Astrocyte of the cerebellum (primary cell): ENCODE data around the gene FUT3.

Source experiments
- DNase-seq: peaks from one replicate; pipeline ENCODE4 v3.0.0-alpha.2; 2011; ENCODE audit warnings: low read depth
- H3K4me3 ChIP-seq: 2 replicates; pipeline ENCODE4 v1.5.1; 2011; ENCODE audit warnings: mild to moderate bottlenecking, low read depth, low read length, moderate library complexity
- in situ Hi-C: cut with HindIII; loops from 2 replicates; pipeline ENCODE4 v1.10.0; 2017; ENCODE audit warnings: low sequenced_read_pairs
- TF ChIP-seq, protein P1 (sequence below): IDR thresholded peaks from 2 replicates; pipeline ENCODE4 v1.5.1; 2012; ENCODE audit warnings: low read length, low read depth, moderate library complexity, mild to moderate bottlenecking; ENCODE audit errors: missing control alignments

FUT3 gene

DNA sequence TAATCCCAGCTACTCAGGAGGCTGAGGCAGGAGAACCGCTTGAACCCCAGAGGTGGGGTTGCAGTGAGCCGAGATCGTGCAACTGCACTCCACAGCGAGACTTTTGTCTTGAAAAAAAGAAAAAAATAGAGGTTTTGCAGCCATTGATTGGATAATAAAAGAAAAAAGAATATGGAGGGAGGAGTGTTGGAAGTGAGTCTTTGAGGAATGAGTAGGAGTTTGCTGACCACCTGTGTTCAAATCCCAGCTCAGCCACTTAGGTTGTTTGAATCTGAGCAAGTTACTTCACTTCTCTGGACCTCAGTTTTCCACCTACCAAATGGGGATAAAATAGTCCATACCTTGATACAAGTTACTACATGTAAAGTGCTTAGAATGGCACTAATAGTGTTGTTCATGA lies 40.1 kb downstream of the FUT3 start:
- in situ Hi-C loops, result no loop called here
- no peak overlapping the region for H3K4me3 ChIP-seq
- TF ChIP-seq, protein P1, sequence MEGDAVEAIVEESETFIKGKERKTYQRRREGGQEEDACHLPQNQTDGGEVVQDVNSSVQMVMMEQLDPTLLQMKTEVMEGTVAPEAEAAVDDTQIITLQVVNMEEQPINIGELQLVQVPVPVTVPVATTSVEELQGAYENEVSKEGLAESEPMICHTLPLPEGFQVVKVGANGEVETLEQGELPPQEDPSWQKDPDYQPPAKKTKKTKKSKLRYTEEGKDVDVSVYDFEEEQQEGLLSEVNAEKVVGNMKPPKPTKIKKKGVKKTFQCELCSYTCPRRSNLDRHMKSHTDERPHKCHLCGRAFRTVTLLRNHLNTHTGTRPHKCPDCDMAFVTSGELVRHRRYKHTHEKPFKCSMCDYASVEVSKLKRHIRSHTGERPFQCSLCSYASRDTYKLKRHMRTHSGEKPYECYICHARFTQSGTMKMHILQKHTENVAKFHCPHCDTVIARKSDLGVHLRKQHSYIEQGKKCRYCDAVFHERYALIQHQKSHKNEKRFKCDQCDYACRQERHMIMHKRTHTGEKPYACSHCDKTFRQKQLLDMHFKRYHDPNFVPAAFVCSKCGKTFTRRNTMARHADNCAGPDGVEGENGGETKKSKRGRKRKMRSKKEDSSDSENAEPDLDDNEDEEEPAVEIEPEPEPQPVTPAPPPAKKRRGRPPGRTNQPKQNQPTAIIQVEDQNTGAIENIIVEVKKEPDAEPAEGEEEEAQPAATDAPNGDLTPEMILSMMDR, result no peak
- no peak for DNase-seq

DNA sequence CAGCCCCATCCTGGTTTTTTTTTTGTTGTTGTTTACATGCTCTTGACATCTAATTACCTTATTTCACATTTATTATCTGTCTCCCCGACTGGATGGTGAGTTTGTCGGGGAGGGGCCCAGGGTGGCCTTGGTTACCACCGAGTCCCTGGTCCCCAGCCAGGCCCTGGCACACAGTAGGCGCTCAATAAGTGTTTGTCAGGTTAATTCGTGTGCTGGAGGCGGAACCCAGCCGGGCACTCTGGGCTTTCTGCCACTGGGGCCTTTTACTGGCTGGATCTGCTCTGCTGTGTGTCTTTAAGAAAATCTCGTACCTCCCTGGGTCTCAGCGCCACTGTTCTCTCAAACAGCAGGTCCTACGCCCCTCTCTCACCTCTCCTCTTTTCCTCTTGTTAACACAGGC lies 41.8 kb downstream of the FUT3 start:
- TF ChIP-seq, protein P1, result no peak
- H3K4me3 ChIP-seq, result no peak overlapping the region
- in situ Hi-C loops, result no loop called here
- no peak for DNase-seq

GRCh38 chr19:5809053-5809452 lies 42.2 kb downstream of the FUT3 start:
- in situ Hi-C loops, result no loop called here
- TF ChIP-seq, protein P1, result no peak
- no peak for DNase-seq
- H3K4me3 ChIP-seq, result no peak overlapping the region

DNA sequence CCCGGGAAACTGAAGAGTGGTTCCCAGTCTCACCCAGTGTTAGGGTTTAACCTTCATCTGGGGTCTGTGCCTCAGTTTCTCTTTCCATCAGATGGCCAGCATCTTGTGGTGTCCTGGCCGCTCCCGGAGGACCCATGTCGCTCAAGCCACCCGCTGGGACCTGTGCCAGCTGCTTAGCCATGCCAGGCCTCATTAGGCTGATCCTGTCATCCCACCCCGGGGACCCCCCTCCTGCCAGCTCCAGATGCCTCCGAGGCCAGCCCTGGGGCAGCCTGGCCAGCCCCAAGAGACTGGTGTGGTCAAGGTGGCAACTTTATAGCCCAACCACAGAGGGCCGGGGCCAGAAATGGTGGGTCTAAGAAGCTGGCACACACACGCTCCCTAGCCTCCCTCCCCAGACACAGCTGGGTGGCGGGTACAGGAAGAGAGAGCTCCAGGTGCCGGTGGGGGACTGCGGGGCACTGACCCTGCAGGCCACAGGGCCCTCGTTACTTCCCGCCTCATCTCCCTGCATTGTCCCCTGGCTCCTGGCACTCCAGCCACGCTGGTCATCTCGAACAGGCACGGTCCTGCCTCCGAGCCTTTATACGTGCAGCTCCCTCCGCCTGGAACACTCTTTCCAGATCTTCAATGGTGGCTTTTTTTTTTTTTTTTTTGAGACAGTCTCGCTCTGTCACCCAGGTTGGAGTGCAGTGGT lies 43.0 kb downstream of the FUT3 start:
- TF ChIP-seq, protein P1, result no peak
- no peak overlapping the region for H3K4me3 ChIP-seq
- in situ Hi-C loops, result no loop called here
- no peak for DNase-seq

DNA sequence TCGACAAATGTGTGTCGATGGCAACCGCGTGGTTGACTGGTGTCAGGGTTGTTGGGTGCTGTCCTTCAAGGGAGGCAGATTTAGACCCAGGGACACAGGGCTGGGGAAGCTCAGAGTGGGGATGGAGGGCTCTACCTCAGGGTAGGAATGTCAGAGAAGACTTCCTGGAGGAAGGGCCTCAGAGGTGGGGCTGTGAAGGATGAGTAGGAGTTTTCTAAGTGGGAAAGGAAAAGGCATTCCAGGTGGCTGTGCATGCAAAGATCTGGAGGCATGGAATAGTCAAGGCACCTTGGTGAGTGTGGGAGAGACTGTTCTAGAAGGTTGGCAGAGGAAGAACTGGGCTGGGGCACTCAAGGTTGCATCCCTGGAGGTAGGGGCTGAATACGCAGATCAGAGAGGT lies 44.3 kb downstream of the FUT3 start:
- TF ChIP-seq, protein P1, result no peak
- DNase-seq, result no peak
- H3K4me3 ChIP-seq, result no peak overlapping the region
- in situ Hi-C loops, result no loop called here

DNA sequence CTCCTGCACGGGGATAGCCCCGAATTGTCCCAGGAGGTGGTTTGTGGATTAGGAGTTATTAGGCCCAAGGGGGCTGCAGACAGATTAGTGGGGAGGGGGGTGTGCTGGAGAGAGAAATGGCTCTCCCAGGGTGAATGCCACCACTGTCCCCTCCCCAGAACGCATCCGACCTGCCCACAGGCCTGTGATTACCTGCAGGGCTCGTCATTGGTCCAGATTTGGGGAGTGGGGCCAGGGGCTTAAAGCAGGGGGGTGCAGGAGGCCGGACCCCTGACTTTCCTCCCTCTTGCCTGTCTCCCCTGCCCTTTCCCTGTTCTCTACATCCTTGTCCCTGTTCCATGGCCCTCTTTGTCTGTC lies 45.1 kb downstream of the FUT3 start:
- in situ Hi-C loops, result no loop called here
- no peak overlapping the region for H3K4me3 ChIP-seq
- TF ChIP-seq, protein P1, result no peak
- no peak for DNase-seq
